H1 (cell line): ENCODE measurements around the gene MAST1. TPM values are rescaled to one million over a fixed set of nuclear protein-coding genes. Genes with fewer than 3 reads are reported as not detected.

Experiments
- CTCF ChIA-PET: fragments of 300-600 bp; sonication (Branson Sonifier 250); formaldehyde crosslinking; loops from one replicate; lab custom pipeline; 2021; ENCODE audit not compliant: partially characterized antibody; lab: Charles Lee
- POLR2A ChIA-PET: fragments of 300-600 bp; sonication (Branson Sonifier 250); formaldehyde crosslinking; loops from one replicate; lab custom pipeline; 2021; ENCODE audit warnings: inconsistent platforms; ENCODE audit not compliant: partially characterized antibody; lab: Charles Lee
- DNase-seq, 2 experiments: peaks; one replicate each; pipeline versions ENCODE4 v3.0.0 to v3.0.0-alpha.2; 2010 to 2022; ENCODE audit warnings: low spot score in 2 of 2, low read depth in 1 of 2, mixed read lengths in 1 of 2
- FAIRE-seq: peaks from 2 replicates; lab custom pipeline; 2011; peaks lifted over from hg19 to GRCh38; lab: Jason Lieb, UNC
- H2AFZ ChIP-seq: 2 replicates; pipeline ENCODE4 v1.8.1; 2012; ENCODE audit warnings: low read length, inconsistent platforms
- H2AK5ac ChIP-seq: 2 replicates; pipeline ENCODE4 v1.6.1; 2013; ENCODE audit warnings: low read depth, low read length
- H2BK120ac ChIP-seq: replicated peaks from 2 replicates; pipeline ENCODE3; 2013; ENCODE audit warnings: low read depth, low read length, inconsistent platforms
- H2BK12ac ChIP-seq: 2 replicates; pipeline ENCODE4 v1.6.1; 2013; ENCODE audit warnings: low read depth, low read length
- H2BK15ac ChIP-seq: 2 replicates; pipeline ENCODE4 v1.6.1; 2013; ENCODE audit warnings: low read length
- H2BK20ac ChIP-seq: 2 replicates; pipeline ENCODE4 v1.6.1; 2013; ENCODE audit warnings: low read length
- H2BK5ac ChIP-seq: 2 replicates; pipeline ENCODE4 v1.6.1; 2013; ENCODE audit warnings: low read depth, low read length
- H3K14ac ChIP-seq: 2 replicates; pipeline ENCODE4 v1.6.1; 2013; ENCODE audit warnings: inconsistent platforms; ENCODE audit not compliant: insufficient read length
- H3K18ac ChIP-seq: 2 replicates; pipeline ENCODE4 v1.6.1; 2013; ENCODE audit warnings: low read length; ENCODE audit errors: extremely low read depth
- H3K23ac ChIP-seq: 2 replicates; pipeline ENCODE4 v1.6.1; 2013; ENCODE audit warnings: inconsistent platforms; ENCODE audit not compliant: insufficient read length
- H3K23me2 ChIP-seq: 2 replicates; pipeline ENCODE4 v1.6.1; 2013; ENCODE audit warnings: low read depth, low read length
- H3K27ac ChIP-seq: 2 replicates; pipeline ENCODE4 v1.6.1; 2011; ENCODE audit warnings: low read depth, low read length, inconsistent platforms
- H3K27me3 ChIP-seq, 4 experiments: replicated peaks in 1 of 4; 1 replicate in 1 of 4; 2 replicates in 3 of 4; pipeline versions ENCODE4 v1.6.1 to v1.8.1; 2011 to 2013; ENCODE audit warnings: low read length in 3 of 4, mild to moderate bottlenecking in 3 of 4, inconsistent platforms in 2 of 4, mixed read lengths in 2 of 4, moderate library complexity in 1 of 4; ENCODE audit not compliant: control insufficient read depth in 3 of 4, insufficient read depth in 3 of 4; ENCODE audit errors: extremely low read depth in 1 of 4
- H3K36me3 ChIP-seq, 4 experiments: 2 replicates each; pipeline versions ENCODE4 v1.6.1 to v1.8.1; 2011 to 2013; ENCODE audit warnings: mild to moderate bottlenecking in 4 of 4, low read length in 3 of 4, moderate library complexity in 2 of 4, control low read depth in 1 of 4, inconsistent platforms in 1 of 4; ENCODE audit not compliant: insufficient read depth in 4 of 4, control insufficient read depth in 2 of 4
- H3K4ac ChIP-seq: replicated peaks from 2 replicates; pipeline ENCODE3; 2013; ENCODE audit warnings: low read length, low read depth, mixed read lengths, inconsistent platforms; ENCODE audit not compliant: insufficient read length
- H3K4me1 ChIP-seq, 4 experiments: replicated peaks in 1 of 4; 1 replicate in 1 of 4; 2 replicates in 3 of 4; pipeline versions ENCODE4 v1.6.1 to v1.8.1; 2011 to 2013; ENCODE audit warnings: low read length in 3 of 4, inconsistent platforms in 2 of 4, mixed read lengths in 1 of 4; ENCODE audit not compliant: insufficient read depth in 4 of 4, control insufficient read depth in 3 of 4
- H3K4me2 ChIP-seq, 2 experiments: 2 replicates each; pipeline versions ENCODE4 v1.6.1 to v1.8.1; 2011 to 2013; ENCODE audit warnings: low read depth in 2 of 2, low read length in 2 of 2, control low read depth in 1 of 2, inconsistent platforms in 1 of 2, mild to moderate bottlenecking in 1 of 2; ENCODE audit not compliant: insufficient read depth in 1 of 2
- H3K4me3 ChIP-seq, 4 experiments: fragments of 200-600, 300-600 bp in 1 of 4; sonication (generic), shearing (Covaris generic), sonication (Bioruptor Twin) in 1 of 4; 2 replicates each; pipeline versions ENCODE4 v1.5.1 to v1.8.1; 2011 to 2016; ENCODE audit warnings: low read length in 4 of 4, low read depth in 3 of 4, control low read depth in 2 of 4, inconsistent platforms in 2 of 4, mild to moderate bottlenecking in 2 of 4, mixed read lengths in 1 of 4, moderate library complexity in 1 of 4; ENCODE audit not compliant: insufficient read depth in 2 of 4; ENCODE audit errors: extremely low read depth in 1 of 4
- H3K56ac ChIP-seq: replicated peaks from 2 replicates; pipeline ENCODE3; 2013; ENCODE audit warnings: low read depth, mild to moderate bottlenecking, mixed read lengths, low read length, inconsistent platforms; ENCODE audit not compliant: insufficient read length
- H3K79me1 ChIP-seq: 2 replicates; pipeline ENCODE4 v1.6.1; 2013; ENCODE audit warnings: low read depth, low read length, control low read depth
- H3K79me2 ChIP-seq, 2 experiments: 2 replicates each; pipeline versions ENCODE4 v1.6.1 to v1.8.1; 2012 to 2013; ENCODE audit warnings: low read length in 2 of 2, mild to moderate bottlenecking in 2 of 2, inconsistent platforms in 1 of 2; ENCODE audit not compliant: insufficient read depth in 2 of 2, control insufficient read depth in 1 of 2
- H3K9ac ChIP-seq, 4 experiments: replicated peaks in 1 of 4; 1 replicate in 1 of 4; 2 replicates in 3 of 4; pipeline versions ENCODE4 v1.6.1 to v1.8.1; 2011 to 2013; ENCODE audit warnings: low read depth in 3 of 4, low read length in 3 of 4, control low read depth in 2 of 4, mild to moderate bottlenecking in 2 of 4, moderate library complexity in 2 of 4, inconsistent platforms in 1 of 4; ENCODE audit errors: extremely low read depth in 1 of 4
- H3K9me3 ChIP-seq, 2 experiments: 2 replicates each; pipeline versions ENCODE4 v1.6.1 to v1.8.1; 2012 to 2013; ENCODE audit warnings: mild to moderate bottlenecking in 2 of 2, moderate library complexity in 2 of 2, control low read depth in 1 of 2, inconsistent platforms in 1 of 2, low read depth in 1 of 2, low read length in 1 of 2, mixed read lengths in 1 of 2; ENCODE audit not compliant: insufficient read depth in 2 of 2
- H4K20me1 ChIP-seq, 2 experiments: replicated peaks in 1 of 2; 2 replicates each; pipeline versions ENCODE3 to v1.8.1; 2011 to 2013; ENCODE audit warnings: inconsistent platforms in 2 of 2, low read length in 2 of 2, mild to moderate bottlenecking in 1 of 2; ENCODE audit not compliant: insufficient read depth in 2 of 2, control insufficient read depth in 1 of 2
- H4K5ac ChIP-seq: 2 replicates; pipeline ENCODE4 v1.6.1; 2013; ENCODE audit warnings: low read length, low read depth, mixed read lengths, inconsistent platforms; ENCODE audit not compliant: insufficient read length
- H4K8ac ChIP-seq: 2 replicates; pipeline ENCODE4 v1.8.0; 2013; ENCODE audit warnings: mild to moderate bottlenecking, moderate library complexity, low read length, inconsistent platforms; ENCODE audit not compliant: insufficient read depth; ENCODE audit errors: extremely low read depth
- H4K91ac ChIP-seq: replicated peaks from 2 replicates; pipeline ENCODE3; 2013; ENCODE audit warnings: low read length, mixed read lengths, inconsistent platforms; ENCODE audit not compliant: insufficient read length
- KDM4A ChIP-seq: IDR thresholded peaks from one replicate; pipeline ENCODE4 v1.7.1; 2012; ENCODE audit warnings: low read depth, mild to moderate bottlenecking, moderate library complexity, low read length, inconsistent platforms; ENCODE audit not compliant: severe bottlenecking
- NANOG ChIP-seq: IDR thresholded peaks from 2 replicates; pipeline ENCODE4 v1.6.1; 2011; ENCODE audit warnings: low read length, low read depth, mild to moderate bottlenecking, inconsistent platforms; ENCODE audit not compliant: insufficient read depth, poor library complexity, severe bottlenecking
- NRF1 ChIP-seq: IDR thresholded peaks from 2 replicates; pipeline ENCODE4 v1.6.1; 2011; ENCODE audit warnings: mild to moderate bottlenecking, low read depth, low read length, improper control_type of control experiment
- SIRT6 ChIP-seq: IDR thresholded peaks from one replicate; pipeline ENCODE4 v1.7.1; 2012; ENCODE audit warnings: low read length, inconsistent platforms
- YY1 ChIP-seq: IDR thresholded peaks from 2 replicates; pipeline ENCODE4 v1.6.1; 2011; ENCODE audit warnings: low read depth, mild to moderate bottlenecking, low read length
- ZNF274 ChIP-seq: IDR thresholded peaks from 2 replicates; pipeline ENCODE4 v1.7.0; 2012; ENCODE audit warnings: low read length, borderline replicate concordance; ENCODE audit errors: extremely low read depth
- WGBS, 2 experiments: shearing (Covaris generic) in 1 of 2; methylation state at CpG; one replicate each; pipeline versions ENCODE4 v1.1.6 to v1.1.7; 2013 to 2015; ENCODE audit warnings: low lambda C conversion rate in 2 of 2, mixed read lengths in 2 of 2, inconsistent platforms in 1 of 2, low coverage in 1 of 2, missing lambda C conversion rate in 1 of 2; ENCODE audit not compliant: insufficient replicate concordance in 2 of 2, insufficient coverage in 1 of 2, insufficient read length in 1 of 2; ENCODE audit errors: extremely low coverage in 1 of 2, missing lambda C conversion rate in 1 of 2; 5-methylcytosine and 5-hydroxymethylcytosine counted together
- polyA plus RNA-seq, 7 experiments: library from polyadenylated mRNA; depleted of rRNA in 3 of 7; stranded (reverse) in 5 of 7; unstranded in 2 of 7; fragments of >200 nt in 5 of 7; fragments of 200-250 nt in 2 of 7; gene quantifications; 1 replicate in 5 of 7; 2 replicates in 1 of 7; 4 replicates in 1 of 7; pipeline versions ENCODE4 v1.2.1 to v1.2.3, GENCODE V29; 2011 to 2013; ENCODE audit warnings: missing spikeins in 2 of 7, mixed read lengths in 2 of 7
- total RNA-seq: library from RNA; stranded (reverse); fragmentation: NEBNext Ultra II Directional; extraction: Animal tissue kit (Norgen Biotek cat#: 25700); gene quantifications from 2 replicates; pipeline ENCODE4 v1.2.1, GENCODE V29; 2021

MAST1 gene
- total and polyA plus RNA-seq, 2 of the 8 experiments (the other 6 are each of a cell fraction or from before 2014, with no cell fraction given): 15.6 to 28.3 TPM

GRCh38 chr19:12891553-12892021 lies 53.3 kb downstream of the MAST1 start:
- peaks cover 0 to 6% (median 4%) of the 10 kb centered on the region in 4 experiments; a peak in 3 of 7 replicates for H3K4me1 ChIP-seq
- peak overlapping the region; percentile 68 to 83 (median 79) for H3K9ac ChIP-seq
- no peak overlapping the region for H4K5ac ChIP-seq
- no peak overlapping the region for H3K23ac ChIP-seq
- H3K18ac ChIP-seq: no peak overlapping the region
- peaks cover 3 to 8% of the 10 kb centered on the region in 2 experiments for H4K20me1 ChIP-seq
- H2BK120ac ChIP-seq: no peak overlapping the region
- CTCF ChIA-PET: interaction anchor here (0.7 to 1.6 kb wide), 6 partner anchors 9 to 166 kb away, joined by 3 to 5 read pairs (median 4); no protein-coding TSS in a partner anchor
- no peak overlapping the region for H2BK15ac ChIP-seq
- H3K14ac ChIP-seq: no peak overlapping the region
- peaks cover 0 to 5% (median 2%) of the 10 kb centered on the region in 4 experiments; a peak in 4 of 7 replicates for H3K27me3 ChIP-seq
- H3K56ac ChIP-seq: no peak overlapping the region
- POLR2A ChIA-PET: interaction anchor here (0.6 to 10.5 kb wide), 27 partner anchors 8 to 226 kb away, joined by 3 to 110 read pairs (median 6); partner anchors contain the start of genes CALR, DNASE2, FARSA and GADD45GIP1
- no peaks in the 10 kb centered on the region for H3K9me3 ChIP-seq
- peak overlapping the region; percentile 60 for H2BK12ac ChIP-seq
- 18% methylated on average over 20 of the region's 26 CpGs; no CpG with 5 or more reads in 1 of the 2 experiments for WGBS, 2 experiments
- peak overlapping the region; percentile 81 to 98 (median 92) for H3K4me3 ChIP-seq
- no peak for TF ChIP-seq SIRT6
- no peak for TF ChIP-seq NANOG
- TF ChIP-seq YY1: no peak
- no peak for TF ChIP-seq ZNF274
- no peak for TF ChIP-seq KDM4A
- no peak for TF ChIP-seq NRF1
- H3K27ac ChIP-seq: peak overlapping the region; percentile 65
- H3K23me2 ChIP-seq: peaks cover 8% of the 10 kb centered on the region; the same call in 1 of the 2 replicates
- peak overlapping the region; percentile 78 to 96 for H3K4me2 ChIP-seq
- peak overlapping the region; percentile 42 for H4K91ac ChIP-seq
- peaks cover 6% of the 10 kb centered on the region; the same call in 1 of the 2 replicates for H3K79me1 ChIP-seq
- H2AFZ ChIP-seq: no peak overlapping the region
- H3K4ac ChIP-seq: peak overlapping the region; percentile 81
- H4K8ac ChIP-seq: peak overlapping the region; percentile 86; the same call in 1 of the 2 replicates
- peaks cover 0 to 12% of the 10 kb centered on the region in 2 experiments; a peak in 1 of 4 replicates for H3K79me2 ChIP-seq
- peaks cover 9 to 25% (median 13%) of the 10 kb centered on the region in 4 experiments for H3K36me3 ChIP-seq
- H2BK5ac ChIP-seq: peak overlapping the region; percentile 81; the same call in 1 of the 2 replicates
- H2AK5ac ChIP-seq: no peak overlapping the region
- DNase-seq (no peak), FAIRE-seq (no peak)
- H2BK20ac ChIP-seq: no peak overlapping the region
